ENCODE measurements around the gene NIPAL1. TPM values are rescaled to one million over a fixed set of nuclear protein-coding genes. Genes with fewer than 3 reads are reported as not detected.

Gene NIPAL1
- 0.65 to 1.3 TPM (median 0.86 TPM) in 5 replicates for total RNA-seq (2022; extraction: Qiagen RNA extraction; ENCODE audit: low read depth)

GRCh38 chr4:48016141-48017107 lies at the start of gene NIPAL1, which contains the start of gene CNGA1:
Gene NIPAL1, plus strand, starts transcription at chr4:48016772. Its CDS starts 68 bp downstream, at chr4:48016840.
Gene CNGA1, minus strand, starts transcription at chr4:48016681. Its CDS starts 63,992 bp downstream, at chr4:47952689.

Other genes starting within 250 kb of the NIPAL1 start
- not detected in 5 replicates for gene CORIN, start 178.7 kb upstream of the NIPAL1 start, total RNA-seq (2022; extraction: Qiagen RNA extraction; ENCODE audit: low read depth)
- 5.4 to 7.7 TPM (median 6.3 TPM) in 5 replicates for gene NFXL1, start 102.2 kb upstream of the NIPAL1 start, total RNA-seq (2022; extraction: Qiagen RNA extraction; ENCODE audit: low read depth)
- gene CNGA1, start 91 bp upstream of the NIPAL1 start, total RNA-seq (2022; extraction: Qiagen RNA extraction; ENCODE audit: low read depth): not detected in 5 replicates
- gene TXK, start 117.5 kb downstream of the NIPAL1 start, total RNA-seq (2022; extraction: Qiagen RNA extraction; ENCODE audit: low read depth): 0.10 to 0.34 TPM (median 0.24 TPM) in 4 of 5 replicates, not detected in the other